GM12878 (cell line): Measurements from ENCODE around the gene TIGD2. TPM values are rescaled to one million over a fixed set of nuclear protein-coding genes. Genes with fewer than 3 reads are reported as not detected.

Experiments used
- ATAC-seq: fragments of 200-7000 bp; cut with Tn5 transposase; 3 replicates; pipeline ENCODE4 v1.9.1; 2020; ENCODE audit warnings: mild to moderate bottlenecking, moderate library complexity
- BruUV-seq: library from RNA; stranded (reverse); fragments of 400-500 nt; replicated peaks from 2 replicates; lab custom pipeline; 2021; lab: Mats Ljungman, UMichigan
- CTCF ChIA-PET: fragments of 300-600 bp; sonication (Branson Sonifier 250); formaldehyde crosslinking; extraction: SDS; loops from one replicate; lab custom pipeline; 2021; ENCODE audit warnings: inconsistent platforms; lab: Yijun Ruan, JAX
- POLR2A ChIA-PET: fragments of 350-600 bp; formaldehyde crosslinking; extraction: SDS; loops from one replicate; lab custom pipeline; 2021; ENCODE audit warnings: inconsistent platforms; lab: Charles Lee
- RAD21 ChIA-PET: fragments of 300-600 bp; sonication (Branson Sonifier 250); formaldehyde crosslinking; loops from one replicate; lab custom pipeline; 2023; ENCODE audit warnings: antibody characterized with exemption; ENCODE audit not compliant: unreplicated experiment; lab: Charles Lee
- SMC1A ChIA-PET: fragments of 300-600 bp; sonication (Branson Sonifier 250); formaldehyde crosslinking; loops from one replicate; lab custom pipeline; 2023; ENCODE audit not compliant: unreplicated experiment, uncharacterized antibody; lab: Charles Lee
- DNase-seq: peaks from one replicate; pipeline ENCODE4 v3.0.0-alpha.2; 2011; ENCODE audit warnings: low read depth, low spot score
- FAIRE-seq: peaks from 3 replicates; lab custom pipeline; 2011; peaks lifted over from hg19 to GRCh38; lab: Jason Lieb, UNC
- H2AFZ ChIP-seq: 2 replicates; pipeline ENCODE4 v1.6.0; 2011; ENCODE audit warnings: low read depth, low read length, control low read depth; ENCODE audit not compliant: control insufficient read depth
- H3K27ac ChIP-seq: 2 replicates; pipeline ENCODE4 v1.5.1; 2011; ENCODE audit warnings: control low read depth; ENCODE audit not compliant: control insufficient read depth, insufficient read depth
- H3K27me3 ChIP-seq, 2 experiments: replicated peaks in 1 of 2; 2 replicates each; pipeline versions ENCODE4 v1.6.0 to v1.6.1; 2011; ENCODE audit warnings: low read length in 1 of 2; ENCODE audit not compliant: control insufficient read depth in 2 of 2, insufficient read depth in 2 of 2
- H3K36me3 ChIP-seq, 2 experiments: 2 replicates each; pipeline ENCODE4 v1.5.1; 2011; ENCODE audit warnings: low read length in 1 of 2; ENCODE audit not compliant: control insufficient read depth in 2 of 2, insufficient read depth in 2 of 2
- H3K4me1 ChIP-seq: 2 replicates; pipeline ENCODE4 v1.6.1; 2011; ENCODE audit warnings: mild to moderate bottlenecking, low read length, moderate library complexity, mixed read lengths; ENCODE audit not compliant: control insufficient read depth, insufficient read depth
- H3K4me2 ChIP-seq: 2 replicates; pipeline ENCODE4 v1.6.0; 2011; ENCODE audit warnings: control low read depth; ENCODE audit not compliant: control insufficient read depth, insufficient read depth
- H3K4me3 ChIP-seq: fragments of 200-600 bp; sonication (generic); 2 replicates; pipeline ENCODE4 v1.5.1; 2016
- H3K79me2 ChIP-seq: 2 replicates; pipeline ENCODE4 v1.6.0; 2011; ENCODE audit warnings: low read length; ENCODE audit not compliant: control insufficient read depth, insufficient read depth
- H3K9ac ChIP-seq: 2 replicates; pipeline ENCODE4 v1.8.0; 2011; ENCODE audit warnings: low read length, control low read depth, mixed read lengths; ENCODE audit not compliant: control insufficient read depth, insufficient read depth
- H3K9me3 ChIP-seq: replicated peaks from 3 replicates; pipeline ENCODE4 v1.5.1; 2011; ENCODE audit warnings: mild to moderate bottlenecking, low read length; ENCODE audit not compliant: control insufficient read depth, insufficient read depth
- H4K20me1 ChIP-seq: 2 replicates; pipeline ENCODE4 v1.6.0; 2011; ENCODE audit not compliant: control insufficient read depth, insufficient read depth
- ATF7 ChIP-seq: fragments of 450-650 bp; IDR thresholded peaks from 2 replicates; pipeline ENCODE4 v1.6.1; 2016; ENCODE audit warnings: low read depth, mild to moderate bottlenecking
- NRF1 ChIP-seq: conservative IDR thresholded peaks from 2 replicates; pipeline ENCODE4 v1.6.1; 2011; ENCODE audit warnings: mild to moderate bottlenecking, low read depth, low read length, improper control_type of control experiment
- RELB ChIP-seq: fragments of 450-650 bp; IDR thresholded peaks from 2 replicates; pipeline ENCODE4 v1.6.1; 2017; ENCODE audit warnings: low read depth, mild to moderate bottlenecking, moderate library complexity
- SPI1 ChIP-seq: IDR thresholded peaks from 2 replicates; pipeline ENCODE4 v1.6.1; 2011; ENCODE audit warnings: low read depth, mild to moderate bottlenecking, low read length, moderate library complexity, borderline replicate concordance; ENCODE audit not compliant: insufficient read depth
- WGBS: methylation state at CpG from one replicate; pipeline ENCODE4 v1.1.6; 2016; ENCODE audit warnings: low lambda C conversion rate; ENCODE audit not compliant: insufficient replicate concordance, insufficient coverage; ENCODE audit errors: missing lambda C conversion rate; 5-methylcytosine and 5-hydroxymethylcytosine counted together
- in situ Hi-C: fragments of 300-500 bp; cut with MboI; formaldehyde crosslinking; loops from 9 replicates; pipeline ENCODE4 v1.14.3; 2018; ENCODE audit warnings: mixed read lengths
- intact Hi-C: fragments of 100-400 bp; cut with micrococcal nuclease; formaldehyde crosslinking; loops from one replicate; pipeline ENCODE4 v1.14.2; 2022; ENCODE audit not compliant: unreplicated experiment
- polyA plus RNA-seq, 11 experiments: library from polyadenylated mRNA; depleted of rRNA in 4 of 11; unstranded in 6 of 11; stranded (reverse) in 5 of 11; fragments of >200 nt; fragmentation: Nextera tagmentation in 4 of 11; fragmentation: Illumina TruSeq in 1 of 11; extraction: Ambion mirVana in 4 of 11; extraction: Trizol in 1 of 11; gene quantifications; 1 replicate in 1 of 11; 2 replicates in 10 of 11; pipeline versions ENCODE4 v1.2.1 to v1.2.3, GENCODE V29; 2011 to 2016; ENCODE audit warnings: inconsistent platforms in 2 of 11, missing spikeins in 2 of 11, low read depth in 1 of 11
- total RNA-seq, 4 experiments: library from RNA; depleted of rRNA in 3 of 4; stranded (reverse); fragments of >200 nt in 3 of 4; fragmentation: Illumina TruSeq in 1 of 4; extraction: Trizol in 1 of 4; gene quantifications; 2 replicates each; pipeline versions ENCODE4 v1.2.1 to v1.2.3, GENCODE V29; 2013 to 2021

The TIGD2 gene
- total and polyA plus RNA-seq, 10 of the 15 experiments (the other 5 are each of a cell fraction or from before 2014, with no cell fraction given): 2.4 to 8.4 (median 5.0) TPM

DNA sequence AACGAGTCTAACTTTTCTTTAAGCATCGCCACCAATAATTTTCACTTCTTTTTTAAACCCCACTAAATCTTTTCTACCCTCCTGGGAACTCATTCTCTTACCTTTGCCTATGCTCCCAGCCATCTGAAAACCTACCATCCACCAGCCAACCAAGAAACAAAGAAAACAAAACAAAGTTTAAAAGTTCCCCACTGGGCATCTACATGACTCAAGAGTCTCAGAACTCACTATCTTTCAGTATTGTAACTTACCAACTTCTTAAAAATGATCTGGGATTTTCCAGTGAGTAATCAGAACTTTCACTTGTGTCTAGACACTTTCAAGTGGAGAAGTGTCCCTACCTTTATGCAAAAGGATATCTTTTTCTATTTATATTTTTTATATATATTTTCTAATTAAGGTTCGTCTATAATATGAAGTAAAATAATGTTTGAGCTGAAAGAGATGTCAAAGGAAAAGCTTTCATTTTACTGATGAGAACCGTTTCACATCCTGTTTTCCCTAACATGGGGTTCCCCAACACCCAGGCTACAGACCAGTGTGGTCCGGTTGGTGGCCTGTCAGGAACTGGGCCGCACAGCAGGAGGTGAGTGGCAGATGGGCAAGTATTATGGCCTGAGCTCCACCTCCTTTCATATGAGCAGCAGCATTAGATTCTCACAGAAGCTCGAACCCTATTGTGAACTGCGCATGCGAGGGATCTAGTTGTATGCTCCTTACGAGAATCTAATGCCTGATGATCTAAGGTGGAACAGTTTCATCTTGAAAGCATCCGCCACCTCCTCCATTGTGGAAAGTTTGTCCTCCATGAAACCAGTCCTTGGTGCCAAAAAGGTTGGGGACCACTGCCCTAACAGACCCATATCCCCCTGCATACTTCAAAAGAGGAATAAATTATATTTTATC lies 9.8 kb upstream of the TIGD2 start (continued):
- peak; percentile 91 for TF ChIP-seq RELB

DNA sequence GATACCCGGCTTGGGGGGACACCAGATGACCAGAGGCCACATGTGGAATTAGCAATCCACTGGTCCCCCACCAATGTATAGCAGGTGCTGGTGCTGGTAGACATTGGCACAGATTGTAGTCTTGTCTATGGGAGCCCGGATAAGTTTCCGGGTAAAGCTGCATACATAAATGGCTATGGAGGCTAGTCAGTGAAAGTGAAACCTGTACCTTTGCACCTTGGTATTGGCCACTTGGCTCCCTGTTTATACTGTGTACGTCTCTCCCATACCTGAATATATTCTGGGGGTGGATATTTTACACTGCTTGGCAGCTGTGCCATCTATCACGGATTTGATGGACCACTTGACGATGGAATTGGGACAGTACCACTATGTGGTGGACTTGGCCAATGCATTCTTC lies 5.6 kb upstream of the TIGD2 start:
- ChIA-PET CTCF (no interaction called here), POLR2A (no interaction called here), SMC1A (no interaction called here), RAD21 (no interaction called here)
- no peak overlapping the region for H3K4me3 ChIP-seq
- H3K27me3 ChIP-seq: no peaks in the 10 kb centered on the region
- peaks cover 7% of the 10 kb centered on the region for H3K4me1 ChIP-seq
- H2AFZ ChIP-seq: no peak overlapping the region
- TF ChIP-seq SPI1 (no peak), ATF7 (no peak), NRF1 (no peak)
- no peak overlapping the region for H3K27ac ChIP-seq
- in situ Hi-C loops: no loop called here
- ATAC-seq (no peak), FAIRE-seq (no peak), DNase-seq (no peak)
- intact Hi-C loops: no loop called here
- no peaks in the 10 kb centered on the region for H3K79me2 ChIP-seq
- no peak overlapping the region for H3K9ac ChIP-seq
- WGBS: 69% methylated on average over 6 of the region's 6 CpGs
- H4K20me1 ChIP-seq: no peaks in the 10 kb centered on the region
- no TSS peak for BruUV-seq
- no peak overlapping the region for H3K4me2 ChIP-seq
- peaks cover 4% of the 10 kb centered on the region; the same call in 2 of the 3 replicates for H3K9me3 ChIP-seq
- no peaks in the 10 kb centered on the region for H3K36me3 ChIP-seq
